Measurements from ENCODE around the gene MS4A18. TPM values are rescaled to one million over a fixed set of nuclear protein-coding genes. Genes with fewer than 3 reads are reported as not detected.

Gene MS4A18
- total RNA-seq, 1 donor from 2014 or later, result not detected

DNA sequence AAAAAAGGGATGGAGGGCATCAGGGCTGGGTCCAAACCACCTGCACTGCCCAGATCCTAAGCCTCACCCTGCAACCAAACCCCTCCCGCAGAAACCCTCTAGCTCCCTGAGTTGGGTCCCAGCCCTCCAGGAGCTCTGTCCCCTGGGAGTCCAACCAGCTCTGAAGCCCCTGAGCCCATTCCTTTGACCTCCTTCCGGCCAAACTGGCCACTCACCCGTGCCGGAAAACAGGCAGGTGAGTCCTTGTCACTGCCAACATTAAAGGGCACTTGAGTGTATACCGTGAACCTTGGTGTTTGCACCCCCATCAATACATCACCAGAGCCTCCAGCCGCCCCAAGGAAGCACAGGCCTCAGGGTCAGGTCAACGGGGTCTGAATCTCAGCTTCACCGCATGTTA, 43.7 kb downstream of the MS4A18 start:
- Histone ChIP-seq H3K9me3 (no peaks in the 10 kb centered on the region), H3K36me3 (no peaks in the 10 kb centered on the region), H3K27me3 (ENCODE audit: low read depth) (no peaks in the 10 kb centered on the region), H3K4me1 (no peaks in the 10 kb centered on the region), H3K4me3 (no peak overlapping the region), H3K27ac (no peak overlapping the region)
- intact Hi-C loops (cut with DNase I), result no loop called here
- DNase-seq (no peak), ATAC-seq (no peak)
- TF ChIP-seq, protein P1, sequence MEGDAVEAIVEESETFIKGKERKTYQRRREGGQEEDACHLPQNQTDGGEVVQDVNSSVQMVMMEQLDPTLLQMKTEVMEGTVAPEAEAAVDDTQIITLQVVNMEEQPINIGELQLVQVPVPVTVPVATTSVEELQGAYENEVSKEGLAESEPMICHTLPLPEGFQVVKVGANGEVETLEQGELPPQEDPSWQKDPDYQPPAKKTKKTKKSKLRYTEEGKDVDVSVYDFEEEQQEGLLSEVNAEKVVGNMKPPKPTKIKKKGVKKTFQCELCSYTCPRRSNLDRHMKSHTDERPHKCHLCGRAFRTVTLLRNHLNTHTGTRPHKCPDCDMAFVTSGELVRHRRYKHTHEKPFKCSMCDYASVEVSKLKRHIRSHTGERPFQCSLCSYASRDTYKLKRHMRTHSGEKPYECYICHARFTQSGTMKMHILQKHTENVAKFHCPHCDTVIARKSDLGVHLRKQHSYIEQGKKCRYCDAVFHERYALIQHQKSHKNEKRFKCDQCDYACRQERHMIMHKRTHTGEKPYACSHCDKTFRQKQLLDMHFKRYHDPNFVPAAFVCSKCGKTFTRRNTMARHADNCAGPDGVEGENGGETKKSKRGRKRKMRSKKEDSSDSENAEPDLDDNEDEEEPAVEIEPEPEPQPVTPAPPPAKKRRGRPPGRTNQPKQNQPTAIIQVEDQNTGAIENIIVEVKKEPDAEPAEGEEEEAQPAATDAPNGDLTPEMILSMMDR (IDR thresholded peaks at IDR 0.05), result no peak

DNA sequence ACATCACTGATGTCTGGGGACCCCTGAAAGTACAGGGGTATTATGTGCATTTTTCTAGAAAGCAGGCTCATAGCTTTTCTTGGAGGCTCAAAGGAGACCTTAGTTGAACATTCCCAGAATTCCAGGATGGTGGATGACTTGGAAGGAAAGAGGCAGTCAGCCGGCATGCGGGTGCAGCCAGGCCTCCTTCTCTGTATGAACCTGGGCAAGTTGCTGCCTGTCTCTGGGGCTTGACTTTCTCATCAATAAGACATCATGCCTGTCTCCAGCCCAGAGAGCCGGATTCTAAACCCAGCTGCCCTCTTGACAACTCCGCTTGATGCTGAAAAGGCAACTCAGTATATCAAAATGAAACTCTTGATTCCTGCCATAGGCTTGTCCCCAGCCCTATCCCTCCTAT, 44.8 kb downstream of the MS4A18 start:
- ATAC-seq (no peak), DNase-seq (no peak)
- intact Hi-C loops (cut with DNase I), result no loop called here
- Histone ChIP-seq H3K4me3 (no peak overlapping the region), H3K4me1 (no peaks in the 10 kb centered on the region), H3K9me3 (no peaks in the 10 kb centered on the region), H3K27me3 (ENCODE audit: low read depth) (no peaks in the 10 kb centered on the region), H3K36me3 (no peaks in the 10 kb centered on the region), H3K27ac (no peak overlapping the region)
- TF ChIP-seq, protein P1 (IDR thresholded peaks at IDR 0.05), result no peak

DNA sequence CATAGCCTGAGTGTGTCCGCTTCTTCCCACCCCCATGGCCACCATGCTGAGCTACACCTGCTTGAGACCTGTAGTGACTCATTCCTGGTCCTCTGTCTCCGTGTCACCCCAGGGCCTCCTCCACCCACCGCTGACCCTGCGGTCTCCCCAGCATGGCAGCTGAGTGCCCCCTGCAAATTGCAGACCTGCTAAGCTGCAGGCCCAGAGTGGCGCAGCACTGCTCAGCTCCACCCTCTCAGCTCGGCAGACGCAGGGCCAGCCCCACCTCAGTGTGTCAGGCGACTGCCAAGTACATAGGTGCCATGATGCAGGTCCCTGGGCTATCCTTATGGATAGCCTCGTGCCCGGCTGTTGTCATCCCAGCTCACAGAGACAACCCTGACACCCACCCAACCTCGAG, 45.3 kb downstream of the MS4A18 start:
- DNase-seq (no peak), ATAC-seq (no peak)
- Histone ChIP-seq H3K4me3 (no peak overlapping the region), H3K9me3 (no peaks in the 10 kb centered on the region), H3K27me3 (ENCODE audit: low read depth) (no peaks in the 10 kb centered on the region), H3K4me1 (no peaks in the 10 kb centered on the region), H3K27ac (no peak overlapping the region), H3K36me3 (no peaks in the 10 kb centered on the region)
- TF ChIP-seq, protein P1 (IDR thresholded peaks at IDR 0.05), result no peak
- intact Hi-C loops (cut with DNase I), result no loop called here

DNA sequence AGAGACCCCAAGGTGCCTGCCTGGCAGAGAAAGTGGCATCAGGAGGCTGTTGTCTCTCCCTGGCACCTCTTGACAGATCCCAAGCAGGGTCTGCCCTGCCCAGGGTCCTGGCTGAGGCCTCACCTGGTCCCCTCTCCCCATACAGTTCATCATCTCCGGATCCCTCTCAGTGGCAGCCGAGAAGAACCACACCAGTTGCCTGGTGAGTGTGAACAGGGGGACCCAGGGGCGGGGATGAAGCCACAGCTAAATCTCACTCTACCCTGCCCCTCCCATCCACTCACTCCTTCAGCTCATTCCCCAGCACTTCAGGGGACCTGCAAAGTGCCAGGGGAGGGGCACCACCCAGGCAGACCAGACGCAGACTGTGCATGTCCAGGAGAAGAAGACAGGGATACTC, 46.6 kb downstream of the MS4A18 start:
- TF ChIP-seq, protein P1 (IDR thresholded peaks at IDR 0.05), result no peak
- ATAC-seq (no peak), DNase-seq (peak; percentile 20)
- Histone ChIP-seq H3K27ac (no peak overlapping the region), H3K4me1 (peaks cover 12% of the 10 kb centered on the region), H3K4me3 (no peak overlapping the region), H3K9me3 (no peaks in the 10 kb centered on the region), H3K36me3 (no peaks in the 10 kb centered on the region), H3K27me3 (ENCODE audit: low read depth) (no peaks in the 10 kb centered on the region)
- intact Hi-C loops (cut with DNase I), result no loop called here

DNA sequence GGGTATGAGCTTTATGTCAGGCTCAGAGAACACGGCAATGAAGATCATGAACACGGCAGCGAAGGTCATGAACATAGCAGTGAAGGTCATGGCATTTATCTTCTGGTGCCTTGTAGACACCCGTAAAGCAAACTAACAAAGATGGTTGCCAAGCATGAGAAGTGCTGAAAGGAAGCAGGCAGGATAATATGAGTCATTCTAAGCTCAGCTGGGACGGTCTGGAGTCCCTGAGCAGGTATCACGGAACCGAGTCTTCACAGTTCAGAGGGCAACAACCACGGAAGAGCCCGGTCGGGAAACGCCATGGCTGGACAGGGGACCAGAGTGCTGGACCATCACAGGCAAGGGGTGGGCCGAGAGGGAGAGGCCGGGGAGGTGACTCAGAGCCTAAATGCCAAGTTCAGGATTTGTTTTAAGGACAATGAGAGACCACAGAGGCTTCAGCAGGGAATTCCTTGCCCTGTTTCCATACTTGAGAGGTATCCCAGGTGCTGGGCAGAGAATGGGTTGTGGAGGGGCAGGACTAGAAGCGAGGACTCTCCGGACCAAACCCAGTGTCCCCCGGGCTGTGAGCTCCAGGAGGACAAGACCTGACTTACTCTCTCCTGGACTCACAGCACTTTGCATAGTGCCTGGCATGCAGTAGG, 47.5 kb downstream of the MS4A18 start:
- ATAC-seq (no peak), DNase-seq (peak; percentile 21)
- Histone ChIP-seq H3K4me1 (peaks cover 12% of the 10 kb centered on the region), H3K27ac (no peak overlapping the region), H3K36me3 (no peaks in the 10 kb centered on the region), H3K9me3 (no peaks in the 10 kb centered on the region), H3K4me3 (no peak overlapping the region), H3K27me3 (ENCODE audit: low read depth) (no peaks in the 10 kb centered on the region)
- intact Hi-C loops (cut with DNase I), result no loop called here
- TF ChIP-seq, protein P1 (IDR thresholded peaks at IDR 0.05), result no peak

Data from lower lobe of right lung (tissue), 2 donors.